Measurements from ENCODE around the gene KRTAP1-5. TPM values are rescaled to one million over a fixed set of nuclear protein-coding genes. Genes with fewer than 3 reads are reported as not detected.
A peak's percentile ranks its signal among the peaks of the same experiment; 100 is the strongest.

KRTAP1-5 gene
- total and polyA plus RNA-seq, 8 donors: not detected

DNA sequence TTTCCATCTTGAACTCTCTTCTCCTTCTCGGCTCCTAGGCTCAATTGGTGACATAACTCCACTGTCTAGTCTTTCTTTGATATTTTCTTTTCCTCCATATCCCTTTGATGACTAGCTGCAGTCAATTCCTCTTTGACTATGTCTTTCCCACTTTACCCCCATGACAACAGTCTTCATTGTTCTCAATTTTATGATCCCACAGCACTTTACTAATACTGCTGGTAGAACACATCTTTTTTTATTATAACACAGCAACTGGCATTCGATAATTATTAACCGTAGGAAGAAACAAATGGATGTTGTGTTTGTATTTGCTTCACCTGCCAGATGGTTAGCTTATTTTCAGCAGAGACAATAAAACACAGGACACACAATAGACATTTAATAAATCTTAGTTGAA is 34.3 kb downstream of the KRTAP1-5 start:
- no peak overlapping the region for H3K27ac ChIP-seq
- no peaks in the 10 kb centered on the region for H3K36me3 ChIP-seq
- H3K4me1 ChIP-seq: no peaks in the 10 kb centered on the region
- H3K27me3 ChIP-seq: peaks cover 0 to 31% (median 0%) of the 10 kb centered on the region in 3 donors
- no peaks in the 10 kb centered on the region for H3K9me3 ChIP-seq
- no peak for DNase-seq
- TF ChIP-seq EP300 (IDR thresholded peaks at IDR 0.05) (no peak), POLR2AphosphoS5 (IDR thresholded peaks at IDR 0.05) (no peak), POLR2A (IDR thresholded peaks at IDR 0.05) (no peak)
- TF ChIP-seq, protein P1, sequence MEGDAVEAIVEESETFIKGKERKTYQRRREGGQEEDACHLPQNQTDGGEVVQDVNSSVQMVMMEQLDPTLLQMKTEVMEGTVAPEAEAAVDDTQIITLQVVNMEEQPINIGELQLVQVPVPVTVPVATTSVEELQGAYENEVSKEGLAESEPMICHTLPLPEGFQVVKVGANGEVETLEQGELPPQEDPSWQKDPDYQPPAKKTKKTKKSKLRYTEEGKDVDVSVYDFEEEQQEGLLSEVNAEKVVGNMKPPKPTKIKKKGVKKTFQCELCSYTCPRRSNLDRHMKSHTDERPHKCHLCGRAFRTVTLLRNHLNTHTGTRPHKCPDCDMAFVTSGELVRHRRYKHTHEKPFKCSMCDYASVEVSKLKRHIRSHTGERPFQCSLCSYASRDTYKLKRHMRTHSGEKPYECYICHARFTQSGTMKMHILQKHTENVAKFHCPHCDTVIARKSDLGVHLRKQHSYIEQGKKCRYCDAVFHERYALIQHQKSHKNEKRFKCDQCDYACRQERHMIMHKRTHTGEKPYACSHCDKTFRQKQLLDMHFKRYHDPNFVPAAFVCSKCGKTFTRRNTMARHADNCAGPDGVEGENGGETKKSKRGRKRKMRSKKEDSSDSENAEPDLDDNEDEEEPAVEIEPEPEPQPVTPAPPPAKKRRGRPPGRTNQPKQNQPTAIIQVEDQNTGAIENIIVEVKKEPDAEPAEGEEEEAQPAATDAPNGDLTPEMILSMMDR (IDR thresholded peaks at IDR 0.05): no peak
- WGBS, 5 donors: 79 to 91% (median 87%) methylated on average over 3 of the region's 3 CpGs
- intact Hi-C loops (cut with DNase I; ENCODE audit: low total_unique reads): no loop called here
- H3K4me3 ChIP-seq: no peak overlapping the region

DNA sequence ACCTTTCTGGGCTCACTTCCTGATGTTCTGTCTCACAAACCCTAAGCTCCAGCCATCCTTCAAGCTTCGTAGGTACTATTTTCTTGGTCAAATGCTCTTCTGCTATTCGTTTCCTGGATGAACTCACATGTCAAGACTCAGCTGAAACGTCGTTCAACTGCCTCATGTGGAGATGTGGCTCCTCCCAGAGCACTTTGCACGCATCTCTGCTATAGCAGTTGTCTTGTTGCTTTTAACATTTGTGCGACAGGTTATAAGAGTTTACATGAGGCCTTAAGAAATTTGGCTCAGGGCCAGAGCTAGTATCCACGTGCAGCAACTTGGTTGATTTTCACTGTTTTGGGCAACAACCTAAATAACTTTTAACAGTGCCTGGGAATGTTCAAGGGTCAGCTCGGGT is 40.1 kb downstream of the KRTAP1-5 start:
- Histone ChIP-seq H3K27ac (no peak overlapping the region), H3K4me3 (no peak overlapping the region), H3K27me3 (peaks cover 0 to 29% (median 0%) of the 10 kb centered on the region in 3 donors), H3K9me3 (no peaks in the 10 kb centered on the region), H3K4me1 (no peaks in the 10 kb centered on the region), H3K36me3 (no peaks in the 10 kb centered on the region)
- intact Hi-C loops (cut with DNase I; ENCODE audit: low total_unique reads): no loop called here
- 49 to 62% (median 51%) methylated on average over 8 of the region's 8 CpGs for WGBS, 5 donors
- TF ChIP-seq EP300 (IDR thresholded peaks at IDR 0.05) (no peak), POLR2AphosphoS5 (IDR thresholded peaks at IDR 0.05) (no peak), POLR2A (IDR thresholded peaks at IDR 0.05) (no peak)
- TF ChIP-seq, protein P1 (IDR thresholded peaks at IDR 0.05): no peak
- DNase-seq: peak in 1 of 2 donors; percentile 6

DNA sequence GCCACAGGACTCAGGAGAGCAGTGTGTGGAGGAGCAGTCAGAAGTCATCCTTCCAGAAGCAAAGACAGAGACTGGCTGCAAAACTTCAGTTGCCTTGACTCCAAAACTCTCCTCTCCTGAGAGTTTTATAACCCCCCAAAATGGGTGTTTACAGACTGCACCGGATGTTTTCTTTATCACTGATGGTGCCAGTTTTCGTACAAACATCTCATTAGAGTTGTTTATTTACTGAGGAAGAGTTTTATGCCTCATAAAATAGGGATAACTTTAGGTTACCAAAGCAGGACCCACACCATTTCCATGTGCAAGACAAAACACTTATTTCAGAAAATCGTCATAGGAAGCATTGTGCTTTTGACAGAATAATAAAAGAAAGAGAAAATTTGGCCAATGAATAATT is 42.8 kb downstream of the KRTAP1-5 start, which contains the start of gene KRT40:
KRT40 (minus strand) TSS at position 101 of the 400 bp plus-strand sequence; CDS start at position 48, 53 bp downstream.
- TF ChIP-seq POLR2AphosphoS5 (IDR thresholded peaks at IDR 0.05) (no peak), POLR2A (IDR thresholded peaks at IDR 0.05) (no peak), EP300 (IDR thresholded peaks at IDR 0.05) (no peak)
- TF ChIP-seq, protein P1 (IDR thresholded peaks at IDR 0.05): no peak
- no peak within 1 kb of the TSS for H3K27ac ChIP-seq
- no peaks in the 10 kb centered on the region for H3K4me1 ChIP-seq
- no peaks in the 10 kb centered on the region for H3K9me3 ChIP-seq
- H3K27me3 ChIP-seq: peaks cover 0 to 34% (median 0%) of the 10 kb centered on the region in 3 donors
- 40 to 48% (median 44%) methylated on average over 3 of the region's 3 CpGs for WGBS, 5 donors
- H3K36me3 ChIP-seq: no peaks in the 10 kb centered on the region
- no peak within 1 kb of the TSS for H3K4me3 ChIP-seq
- no peak for DNase-seq
- intact Hi-C loops (cut with DNase I; ENCODE audit: low total_unique reads): no loop called here

DNA sequence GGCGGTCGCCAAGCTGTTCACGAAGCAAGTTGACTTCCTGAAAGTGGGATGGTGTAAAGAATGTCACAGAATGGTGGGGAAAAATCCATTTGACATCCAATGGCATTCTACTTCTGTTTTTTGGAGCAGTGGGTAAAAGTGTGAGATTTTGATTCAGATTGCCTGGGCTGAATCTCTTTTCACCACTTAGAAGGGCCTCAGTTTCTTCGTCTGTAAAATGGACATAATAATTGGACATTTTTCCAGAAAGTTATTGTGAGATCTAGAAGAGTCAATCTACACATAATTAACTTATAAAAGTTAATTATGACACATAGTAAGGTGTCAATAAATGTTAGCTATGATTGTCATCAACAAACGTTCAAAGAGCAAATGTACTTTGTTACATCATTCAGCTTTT is 45.9 kb downstream of the KRTAP1-5 start:
- no peak overlapping the region for H3K27ac ChIP-seq
- no peak overlapping the region for H3K4me3 ChIP-seq
- no peaks in the 10 kb centered on the region for H3K36me3 ChIP-seq
- H3K27me3 ChIP-seq: peaks cover 0 to 34% (median 0%) of the 10 kb centered on the region in 3 donors
- DNase-seq: no peak
- H3K4me1 ChIP-seq: no peaks in the 10 kb centered on the region
- TF ChIP-seq POLR2A (IDR thresholded peaks at IDR 0.05): no peak
- no peak for TF ChIP-seq EP300 (IDR thresholded peaks at IDR 0.05)
- 52 to 64% (median 61%) methylated on average over 5 of the region's 5 CpGs for WGBS, 5 donors
- intact Hi-C loops (cut with DNase I; ENCODE audit: low total_unique reads): no loop called here
- H3K9me3 ChIP-seq: no peaks in the 10 kb centered on the region

DNA sequence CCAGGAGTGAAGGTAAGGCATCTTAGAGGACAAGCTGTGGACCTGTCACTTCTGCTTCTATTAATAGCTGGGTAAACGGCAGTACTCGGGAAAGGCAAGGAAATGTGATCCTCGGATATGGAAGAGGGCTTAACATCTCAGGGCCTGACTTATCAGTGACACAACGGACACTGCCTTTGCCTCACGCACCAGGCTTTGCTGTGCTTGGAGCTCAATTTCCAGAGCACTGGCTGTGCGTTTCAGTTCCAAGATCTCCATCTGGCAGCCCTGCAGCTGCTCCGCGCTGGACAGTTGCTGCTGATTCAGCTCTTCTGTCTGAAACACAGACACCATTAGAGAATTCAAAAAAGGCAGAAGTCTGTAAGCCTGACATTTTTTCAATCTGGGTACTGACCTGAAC is 46.4 kb downstream of the KRTAP1-5 start:
- H3K9me3 ChIP-seq: no peaks in the 10 kb centered on the region
- whole genome bisulfite sequencing, 5 donors: 19 to 29% (median 29%) methylated on average over 8 of the region's 8 CpGs
- no peak overlapping the region for H3K4me3 ChIP-seq
- H3K27ac ChIP-seq: no peak overlapping the region
- TF ChIP-seq, protein P1 (IDR thresholded peaks at IDR 0.05): no peak
- TF ChIP-seq POLR2A (IDR thresholded peaks at IDR 0.05): no peak
- TF ChIP-seq EP300 (IDR thresholded peaks at IDR 0.05): no peak
- TF ChIP-seq POLR2AphosphoS5 (IDR thresholded peaks at IDR 0.05): no peak
- no peaks in the 10 kb centered on the region for H3K36me3 ChIP-seq
- intact Hi-C loops (cut with DNase I; ENCODE audit: low total_unique reads): no loop called here
- peak in 1 of 2 donors; percentile 78 for DNase-seq
- H3K27me3 ChIP-seq: peaks cover 0 to 37% (median 0%) of the 10 kb centered on the region in 3 donors
- H3K4me1 ChIP-seq: no peaks in the 10 kb centered on the region
